Measurements from ENCODE around the gene DENND5A.
A peak's percentile ranks its signal among the peaks of the same experiment; 100 is the strongest.

The DENND5A gene

DNA sequence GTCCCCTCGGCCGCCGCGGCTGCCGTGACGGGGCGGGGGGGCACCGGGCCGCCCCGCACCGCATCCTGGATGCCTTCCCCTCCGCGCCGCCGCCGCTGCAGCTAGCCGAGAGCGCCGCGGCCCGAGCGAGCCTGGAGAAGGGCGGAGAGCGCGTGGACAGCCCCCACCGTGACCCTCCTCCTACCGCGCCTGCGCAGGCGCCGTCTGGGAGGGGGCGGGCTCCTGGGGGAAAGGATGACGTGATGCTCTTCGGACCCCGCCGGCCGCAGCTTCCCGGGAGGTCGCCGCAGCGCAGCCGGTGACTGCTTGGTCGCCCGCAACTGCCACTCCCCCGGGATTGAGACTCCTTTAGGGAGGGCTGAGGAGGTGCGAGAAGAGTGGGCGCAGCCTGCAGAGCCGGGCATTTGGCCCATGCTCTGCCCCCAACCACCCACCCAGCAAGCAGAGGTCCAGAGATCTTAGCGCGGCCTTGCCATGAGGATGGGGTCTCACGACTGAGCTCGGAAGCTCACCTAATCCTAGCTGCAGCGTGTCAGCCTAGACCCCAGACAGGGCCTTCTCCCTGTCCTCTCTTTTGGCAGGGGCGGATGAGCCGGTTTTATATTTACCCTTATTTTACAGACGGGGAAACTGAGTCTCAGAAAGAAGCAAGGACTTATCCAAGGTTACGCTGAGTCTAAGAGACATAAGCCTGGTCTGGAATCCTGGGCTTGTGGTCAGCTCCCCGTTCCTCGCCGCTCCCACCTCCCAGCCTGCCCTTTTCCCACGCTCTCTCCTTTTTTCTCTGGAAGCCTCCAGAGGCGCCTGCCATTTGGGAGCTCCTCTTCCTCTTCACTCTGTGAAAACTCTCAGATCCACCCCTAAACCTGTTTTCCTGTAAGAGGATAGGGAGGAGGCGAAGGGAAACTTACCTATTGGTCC, at the start of gene DENND5A:
DENND5A (minus strand) TSS at position 140 of the 921 bp plus-strand sequence. CDS start 281 bp downstream, outside the sequence.
- peak; percentile 35 to 48 for DNase-seq

DNA sequence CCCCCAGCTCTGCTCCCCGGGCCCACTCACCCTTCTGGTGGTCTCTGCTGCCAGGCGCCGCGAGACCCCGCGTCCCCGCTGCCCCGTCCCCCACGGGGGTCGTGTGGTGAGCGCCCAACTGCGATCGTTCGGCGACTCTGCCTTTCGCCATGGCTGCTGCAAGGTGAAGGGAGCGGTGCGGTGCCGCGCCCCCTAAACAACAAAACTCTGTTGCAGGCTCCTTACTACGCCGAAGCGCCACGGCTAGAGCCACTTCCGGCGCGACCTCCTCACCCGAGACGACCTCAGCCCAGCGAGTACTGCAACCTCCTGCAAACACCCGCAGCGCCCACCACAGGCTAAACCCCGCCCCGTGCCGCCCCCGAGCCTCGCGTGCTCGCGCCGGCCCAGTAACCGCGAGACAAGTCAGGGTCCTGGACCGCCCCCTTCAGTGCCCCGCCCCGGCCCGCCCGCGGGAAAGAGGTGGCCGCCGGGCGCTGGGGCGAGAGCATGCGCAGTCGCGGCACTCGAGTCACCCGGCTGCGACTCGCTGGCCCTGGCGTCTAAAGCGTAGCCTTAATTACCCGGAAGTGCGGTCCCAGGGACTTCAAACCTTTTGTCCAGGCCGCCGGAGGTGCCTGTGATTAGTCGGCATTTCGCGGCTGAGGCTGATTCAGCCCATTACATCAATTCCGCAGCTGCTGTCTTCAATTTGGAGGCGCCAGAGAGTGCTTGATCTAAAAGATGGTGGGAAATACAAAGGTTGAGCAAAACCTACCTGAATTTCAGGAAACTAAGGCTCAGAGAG, 49.3 kb upstream of the DENND5A start, which contains the start of gene TMEM41B:
TMEM41B (minus strand) TSS at position 303 of the 787 bp plus-strand sequence; CDS start at position 151, 152 bp downstream.
- peak; percentile 99 for DNase-seq

DNA sequence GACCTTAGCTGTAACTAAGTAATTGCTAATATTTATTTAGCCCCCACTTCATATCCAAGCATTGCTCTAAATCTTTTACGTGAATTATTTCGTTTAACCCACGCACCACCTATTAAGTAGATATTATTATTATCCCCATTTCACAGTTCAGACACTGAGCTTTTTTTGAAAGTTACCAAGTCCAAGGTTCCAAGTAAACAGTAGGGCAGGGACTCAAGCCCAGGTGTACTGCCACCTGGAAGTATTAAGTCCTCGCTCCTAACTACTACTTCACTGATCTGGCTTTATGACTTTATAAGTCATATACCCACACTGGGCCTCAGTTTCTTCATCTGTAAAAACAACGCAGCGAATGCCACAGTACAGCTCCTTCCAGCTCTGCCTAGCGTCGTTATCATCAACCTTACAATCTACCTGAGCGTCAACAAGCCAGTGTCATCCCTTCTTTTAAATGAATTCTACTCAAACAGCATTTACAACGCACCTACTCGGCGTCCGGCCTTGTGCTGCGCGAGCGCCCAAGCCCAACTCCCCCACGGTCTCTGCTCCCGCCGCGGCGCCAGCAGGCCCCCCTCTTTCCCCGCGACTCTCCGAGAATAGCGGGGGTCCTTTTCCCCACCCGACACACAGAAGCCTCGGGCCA, 48.6 kb upstream of the DENND5A start:
- no peak for DNase-seq

DNA sequence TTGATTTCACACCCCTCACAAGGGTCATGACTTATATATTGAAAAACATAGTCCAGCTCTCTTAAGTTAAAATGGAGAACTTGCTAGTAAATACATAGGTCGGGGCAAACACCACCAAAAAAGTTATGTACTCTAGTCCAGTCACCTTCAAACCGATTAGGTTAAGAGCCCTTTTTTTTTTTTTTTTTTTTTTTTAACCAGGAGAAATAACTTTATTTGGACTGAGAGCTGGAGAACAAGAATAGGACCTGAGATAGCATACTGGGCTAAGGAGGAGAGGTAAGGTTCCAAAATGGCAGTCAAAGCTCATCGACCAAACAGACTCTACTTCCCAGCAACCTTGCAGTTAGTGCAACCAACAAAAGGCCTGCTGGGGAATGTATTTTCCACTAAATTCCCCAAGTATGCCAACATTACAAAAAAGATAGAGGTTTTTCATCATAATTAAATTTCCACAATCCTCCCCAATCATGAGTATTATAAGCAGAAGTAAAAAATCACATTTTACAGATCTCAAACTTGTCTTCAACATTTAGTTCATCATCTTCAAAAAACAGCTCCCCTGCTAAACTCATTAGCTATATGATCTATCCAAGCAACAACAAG, 45.4 kb upstream of the DENND5A start:
- DNase-seq, result no peak

DNA sequence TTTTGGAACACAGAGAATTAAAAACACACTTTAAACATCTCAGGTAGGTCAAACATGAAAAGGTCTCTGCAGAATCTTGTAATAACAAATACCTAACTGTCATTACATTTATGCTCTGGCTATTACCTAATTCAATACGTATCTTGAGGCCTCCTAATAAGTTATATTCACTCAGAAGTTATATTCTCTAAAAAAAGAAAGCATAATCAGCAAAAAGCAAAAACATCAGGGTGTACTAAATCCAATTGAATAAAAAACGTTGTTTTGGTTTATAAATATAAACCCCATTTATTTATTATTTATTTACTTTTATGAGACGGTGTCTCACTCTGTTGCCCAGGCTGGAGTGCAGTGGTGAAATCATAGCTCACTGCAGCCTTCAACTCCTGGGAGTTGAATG, 39.0 kb upstream of the DENND5A start:
- no peak for DNase-seq

DNA sequence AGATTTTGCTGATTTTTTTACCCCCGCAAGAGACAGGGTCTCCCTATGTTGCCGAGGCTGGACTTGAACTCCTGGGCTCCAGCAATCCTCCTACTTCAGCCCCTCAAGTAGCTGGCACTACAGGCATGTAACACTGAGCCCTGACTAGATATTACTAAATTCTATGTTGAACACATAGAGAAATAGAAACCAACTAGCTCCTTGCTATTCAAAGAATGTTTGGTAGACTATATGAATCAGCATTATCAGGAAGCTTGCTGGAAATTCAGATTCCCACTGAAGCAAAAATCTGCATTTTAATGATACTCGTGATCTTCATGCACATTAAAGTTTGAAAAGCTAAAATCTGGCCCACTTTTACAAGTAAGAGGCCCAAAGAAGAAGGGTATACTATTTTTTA, 37.3 kb upstream of the DENND5A start:
- DNase-seq, result no peak

DNA sequence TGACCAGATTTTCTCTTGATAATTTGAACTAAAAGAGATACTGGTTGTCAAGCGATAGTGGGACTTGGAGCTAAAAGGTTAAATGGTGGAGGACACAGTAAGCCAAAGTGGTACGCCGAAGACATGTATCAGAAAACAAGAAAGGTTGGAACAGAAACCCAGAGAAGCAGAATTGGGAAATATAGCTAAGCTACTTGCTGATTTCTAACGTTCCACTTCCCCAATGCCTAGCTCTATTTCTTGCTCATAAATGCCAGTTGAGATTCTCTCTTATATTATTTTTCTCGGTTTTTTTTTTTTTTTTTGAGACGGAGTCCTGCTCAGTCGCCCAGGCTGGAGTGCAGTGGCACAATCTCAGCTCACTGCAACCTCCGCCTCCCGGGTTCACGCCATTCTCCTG, 36.6 kb upstream of the DENND5A start:
- no peak for DNase-seq

DNA sequence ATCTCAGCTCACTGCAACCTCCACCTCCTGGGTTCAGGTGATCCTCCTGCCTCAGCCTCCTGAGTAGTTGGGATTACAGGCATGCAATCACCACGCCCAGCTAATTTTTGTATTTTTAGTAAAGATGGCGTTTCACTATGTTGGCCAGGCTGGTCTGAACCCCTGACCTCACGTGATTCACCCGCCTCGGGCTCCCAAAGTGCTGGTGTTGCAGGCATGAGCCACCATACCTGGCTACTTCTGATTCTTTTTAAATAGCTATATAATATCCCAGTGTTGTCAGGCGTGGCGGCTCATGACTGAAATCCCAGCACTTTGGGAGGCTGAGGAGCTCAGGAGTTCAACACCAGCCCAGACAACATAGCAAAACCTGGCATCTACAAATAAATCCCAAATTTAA, 28.5 kb upstream of the DENND5A start:
- DNase-seq, result no peak

DNA sequence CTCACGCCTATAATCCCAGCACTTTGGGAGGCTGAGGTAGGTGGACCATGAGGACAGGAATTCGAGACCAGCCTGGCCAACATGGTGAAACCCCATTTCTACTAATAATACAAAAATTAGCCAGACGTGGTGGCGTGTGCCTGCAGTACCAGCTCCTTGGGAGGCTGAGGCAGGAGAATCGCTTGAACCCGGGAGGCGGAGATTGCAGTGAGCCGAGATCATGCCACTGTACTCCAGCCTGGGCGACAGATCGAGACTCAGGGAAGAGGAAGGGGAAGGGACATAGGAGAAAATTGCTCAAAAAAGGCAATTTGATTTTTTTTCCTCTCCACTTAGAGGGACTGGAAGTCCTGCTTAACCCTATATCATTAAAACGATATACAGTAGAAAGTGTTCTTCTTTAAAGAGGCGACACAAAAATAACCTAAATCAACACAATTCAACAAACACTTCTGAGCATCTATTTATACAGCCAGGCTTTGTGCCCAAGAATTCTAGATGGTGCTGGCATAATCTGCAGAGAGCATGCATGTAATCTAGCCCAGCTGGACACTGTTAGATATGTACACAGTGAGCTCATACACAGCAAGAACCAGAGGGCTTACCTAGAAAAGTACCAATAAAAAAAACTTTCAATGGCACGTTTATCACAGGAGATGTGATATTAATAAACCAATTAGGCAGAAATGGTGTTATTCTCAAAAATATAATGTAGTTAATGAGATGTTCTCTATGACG, 20.9 kb upstream of the DENND5A start:
- no peak for DNase-seq

DNA sequence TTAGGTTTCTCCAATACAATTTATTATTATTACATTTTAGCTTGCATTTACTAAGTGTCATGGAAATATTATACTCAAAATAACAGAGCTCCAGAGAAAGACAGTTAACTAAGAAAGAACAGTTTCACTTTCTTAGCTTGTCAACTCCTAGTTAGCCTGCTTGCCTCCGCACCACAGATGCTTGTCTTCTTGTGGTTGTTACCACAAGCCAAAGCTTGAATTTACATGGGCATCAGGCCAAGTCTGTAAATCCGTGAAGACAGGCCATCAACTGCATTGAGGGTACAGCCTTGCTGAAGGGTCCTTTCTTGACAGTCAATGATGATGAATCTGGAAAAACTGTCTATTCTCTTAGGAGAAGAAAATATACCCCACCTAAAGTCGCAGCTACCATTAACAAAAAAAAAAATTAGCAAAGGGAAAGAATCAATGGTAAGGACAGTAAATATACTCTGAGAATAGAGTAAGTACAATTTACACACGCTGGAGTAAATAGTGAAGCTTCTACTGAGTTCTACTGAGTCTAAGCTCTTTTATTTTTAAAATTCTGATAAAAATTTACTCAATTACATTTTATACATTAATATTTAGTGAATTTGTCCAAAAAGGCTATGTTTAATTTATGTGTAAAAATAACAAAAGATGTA, 15.6 kb upstream of the DENND5A start:
- peak; percentile 38 to 44 for DNase-seq

DNA sequence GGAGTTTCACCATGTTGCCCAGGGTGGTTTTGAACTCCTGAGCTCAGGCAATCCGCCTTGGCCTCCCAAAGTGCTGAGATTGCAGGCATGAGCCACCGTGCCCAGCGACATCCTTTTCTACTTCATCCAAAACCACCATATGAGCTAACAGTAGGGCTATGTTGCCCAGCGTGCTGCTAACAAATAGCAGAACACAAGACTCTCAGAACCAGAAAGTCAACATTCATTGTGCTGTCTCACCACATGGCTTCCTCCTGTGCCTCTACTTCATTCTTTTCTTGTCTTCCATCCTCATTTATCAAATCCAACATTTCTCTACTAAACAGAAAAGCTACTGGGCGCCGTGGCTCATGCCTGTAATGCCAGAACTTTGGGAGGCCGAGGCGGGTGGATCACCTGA, 12.0 kb upstream of the DENND5A start:
- no peak for DNase-seq

DNA sequence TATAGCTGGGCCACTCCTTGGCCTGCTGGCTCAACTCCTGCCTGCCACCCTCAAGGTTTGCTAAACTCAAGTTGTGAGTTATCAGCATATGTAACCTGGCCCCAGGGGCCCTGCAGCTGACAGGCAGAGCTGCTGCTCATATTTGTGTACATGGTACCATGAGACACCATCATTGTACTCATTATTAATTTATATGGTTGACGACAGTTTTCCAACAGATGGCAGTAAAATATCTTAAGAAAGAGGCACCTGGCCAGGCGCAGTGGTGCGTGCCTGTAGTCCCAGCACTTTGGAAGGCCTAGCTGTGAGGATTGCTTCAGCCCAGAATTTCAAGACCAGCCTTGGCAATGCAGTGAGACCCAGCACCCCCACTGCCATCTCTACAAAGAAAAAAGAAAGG, 11.4 kb upstream of the DENND5A start:
- DNase-seq, result no peak

DNA sequence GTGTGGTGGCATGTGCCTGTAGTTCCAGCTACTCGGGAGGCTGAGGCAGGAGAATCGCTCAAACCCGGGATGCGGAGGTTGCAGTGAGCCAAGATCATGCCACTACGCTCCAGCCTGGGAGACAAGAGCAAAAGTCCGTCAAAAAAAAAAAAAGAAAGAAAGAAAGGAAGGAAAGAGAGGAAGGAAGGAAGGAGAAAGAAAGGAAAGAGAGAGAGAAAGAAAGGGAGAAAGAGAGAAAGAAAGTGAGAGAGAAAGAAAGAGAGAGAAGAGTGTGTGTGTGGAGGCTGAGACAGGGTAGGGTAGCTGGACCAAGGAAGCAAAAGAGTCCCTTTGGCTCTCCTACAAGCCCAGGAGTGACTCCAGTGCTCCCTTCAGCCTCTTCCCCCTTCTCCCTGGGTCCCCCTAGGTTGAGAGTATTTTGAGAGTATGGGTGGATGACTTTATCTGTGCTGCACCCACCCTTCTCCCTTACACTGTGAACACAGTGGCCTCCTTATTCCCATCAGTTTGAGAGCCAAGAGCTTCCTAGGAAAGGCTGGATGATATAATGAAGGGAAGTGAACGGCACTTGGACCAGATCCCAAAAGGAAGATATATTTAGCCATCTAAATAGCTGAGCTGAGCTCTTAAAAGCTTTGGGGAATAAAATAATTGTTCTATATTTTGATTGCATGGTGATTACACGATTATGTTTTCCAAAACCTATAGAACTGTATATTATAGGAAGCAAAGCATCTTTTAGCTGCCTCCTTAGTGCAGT, 9.5 kb upstream of the DENND5A start:
- no peak for DNase-seq

DNA sequence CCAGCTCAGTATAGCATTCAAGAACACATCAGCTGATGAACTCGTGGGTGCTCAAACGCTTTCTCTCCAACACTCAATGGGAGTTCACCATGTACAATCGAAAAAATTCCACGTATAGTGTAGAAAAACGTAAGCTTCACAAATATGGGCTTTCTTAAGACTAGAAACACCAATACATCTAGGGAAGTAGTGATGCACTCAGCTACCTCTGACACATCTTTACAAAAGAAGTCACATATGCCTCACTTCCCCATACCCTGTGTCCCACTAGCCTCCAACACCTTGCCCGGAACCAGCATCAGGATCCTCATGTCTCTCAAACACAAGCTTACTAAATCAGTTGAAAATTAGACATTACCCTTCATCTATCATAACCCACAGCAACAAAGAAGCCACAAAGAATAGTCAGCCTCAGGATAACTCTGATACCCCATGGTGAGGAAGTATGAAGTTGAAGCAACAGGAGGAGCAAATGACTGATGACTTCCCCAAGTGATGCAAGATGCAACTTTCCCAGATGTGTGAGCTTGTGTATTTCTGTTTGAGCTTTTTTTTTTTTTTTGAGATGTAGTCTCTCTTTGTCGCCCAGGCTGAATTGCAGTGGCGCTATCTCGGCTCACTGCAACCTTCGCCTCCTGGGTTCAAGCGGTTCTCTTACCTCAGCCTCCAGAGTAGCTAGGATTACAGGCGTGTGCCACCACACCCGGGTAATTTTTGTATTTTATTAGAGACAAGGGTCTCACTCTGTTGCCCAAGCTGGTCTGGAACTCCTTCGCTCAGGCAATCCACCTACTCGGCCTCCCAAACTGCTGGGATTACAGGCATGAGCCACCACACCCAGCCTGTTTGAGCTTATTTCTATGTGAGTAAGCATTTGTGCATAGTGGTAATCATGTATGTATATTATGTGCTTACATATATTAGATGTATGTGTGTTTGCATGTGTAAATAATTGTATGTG, 8.5 kb upstream of the DENND5A start:
- no peak for DNase-seq

DNA sequence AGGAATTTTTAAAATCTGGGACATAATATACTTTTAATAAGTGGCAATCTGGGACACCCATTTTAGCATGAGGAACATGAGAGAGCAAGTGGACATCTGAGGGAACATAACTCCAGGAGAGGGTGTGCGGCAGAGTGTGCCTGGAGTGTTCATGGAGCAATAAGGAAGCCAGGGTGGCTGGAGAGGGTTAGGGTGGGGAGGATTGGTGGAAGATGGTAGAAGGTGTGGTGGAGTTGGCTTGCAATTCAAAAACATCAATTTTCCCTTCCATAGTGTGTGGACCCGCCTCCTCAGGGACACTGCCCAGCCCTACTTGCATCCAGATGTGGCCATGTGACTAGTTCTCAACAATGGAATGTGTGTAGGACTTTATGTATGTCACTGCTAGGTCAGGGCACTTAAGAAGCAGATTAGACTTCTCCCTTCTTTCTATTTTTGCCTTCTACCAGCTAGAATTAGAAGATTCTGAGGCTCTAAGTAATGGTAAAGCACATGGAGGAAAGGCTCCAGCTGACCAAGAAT, 4.4 kb upstream of the DENND5A start:
- DNase-seq, result no peak

DNA sequence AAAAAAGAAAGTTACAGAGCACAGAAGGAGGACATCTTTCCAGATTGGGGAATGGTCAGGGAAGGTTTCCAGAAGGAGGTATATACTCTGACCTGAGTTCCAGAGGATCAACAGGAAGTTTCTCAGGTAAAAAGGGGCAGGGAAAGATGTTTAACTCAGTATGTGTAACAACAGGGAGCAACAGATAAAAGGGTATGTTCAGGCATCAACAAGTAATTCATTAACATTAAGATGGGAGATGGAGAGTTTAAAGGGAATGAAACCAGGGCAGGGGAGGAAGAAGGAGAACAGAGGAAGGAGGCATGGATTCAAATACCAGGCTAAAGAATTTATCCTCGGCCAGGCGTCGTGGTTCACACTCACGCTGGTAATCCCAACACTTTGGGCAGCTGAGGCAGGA, 2.5 kb upstream of the DENND5A start:
- DNase-seq, result no peak

DNA sequence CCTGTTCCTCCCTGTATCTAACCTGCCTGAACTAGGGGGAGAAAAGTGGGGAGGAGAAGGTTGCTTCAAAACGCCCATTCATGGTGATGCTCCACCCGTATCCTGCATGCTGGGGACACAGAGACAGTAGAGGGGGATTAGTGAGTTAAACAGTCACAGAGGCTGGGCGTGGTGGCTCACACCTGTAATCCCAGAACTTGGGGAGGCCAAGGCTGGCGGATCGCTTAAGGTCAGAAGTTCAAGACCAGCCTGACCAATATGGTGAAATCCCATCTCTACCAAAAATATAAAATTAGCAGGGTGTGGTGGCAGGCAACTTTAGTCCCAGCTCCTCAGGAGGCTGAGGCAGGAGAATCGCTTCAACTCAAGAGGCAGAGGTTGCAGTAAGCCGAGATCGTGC, 1.8 kb upstream of the DENND5A start:
- DNase-seq, result no peak

DNA sequence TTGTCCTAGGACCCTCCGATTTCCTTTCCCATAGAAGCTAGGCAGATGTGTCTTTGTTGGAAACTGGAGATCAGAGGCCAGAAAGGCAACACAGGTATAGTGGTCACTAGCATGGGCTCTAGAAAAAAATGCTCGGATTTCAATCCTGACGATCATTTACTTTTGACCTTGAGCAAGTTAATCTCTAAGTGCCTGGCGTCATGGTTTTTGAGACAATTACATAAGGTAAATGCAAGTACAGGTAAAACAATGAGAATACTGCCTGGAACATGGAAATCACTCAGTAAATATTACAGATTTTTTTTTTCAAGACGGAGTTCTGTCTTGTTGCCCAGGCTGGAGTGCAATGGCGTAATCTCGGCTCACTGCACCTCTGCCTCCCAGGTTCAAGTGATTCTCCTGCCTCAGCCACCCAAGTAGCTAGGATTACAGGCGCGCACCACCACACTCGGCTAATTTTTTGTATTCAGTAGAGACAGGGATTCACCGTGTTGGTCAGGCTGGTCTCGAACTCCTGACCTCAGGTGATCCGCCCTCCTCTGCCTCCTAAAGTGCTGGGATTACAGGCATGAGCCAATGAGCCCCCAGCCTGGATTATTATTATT, 1.1 kb upstream of the DENND5A start:
- DNase-seq, result no peak

All from activated CD4-positive, alpha-beta T cell treated with anti-CD3 and anti-CD28 coated beads, Interleukin-2, amount 50 U/mL, for 4 hours (primary cell).